K562 (cell line): ENCODE measurements around the gene ERICH2.

ENCODE experiments used
- BHLHE40 ChIP-seq: IDR thresholded peaks from 2 replicates; pipeline ENCODE4 v1.6.1; 2011; ENCODE audit warnings: low read length, improper control_type of control experiment
- BMI1 ChIP-seq: fragments of 150-350 bp; IDR thresholded peaks from 2 replicates; pipeline ENCODE4 v1.6.1; 2014; ENCODE audit warnings: low read length
- CHD2 ChIP-seq: IDR thresholded peaks from 2 replicates; pipeline ENCODE4 v1.6.1; 2011; ENCODE audit warnings: low read depth, low read length
- CHD4 ChIP-seq: fragments of 200-600 bp; sonication (generic); IDR thresholded peaks from 3 replicates; pipeline ENCODE4 v1.6.1; 2012; ENCODE audit warnings: low read depth, mild to moderate bottlenecking, mixed read lengths, low read length, inconsistent platforms; ENCODE audit not compliant: insufficient read depth, insufficient replicate concordance, poor library complexity, severe bottlenecking
- CTCF ChIP-seq, 3 experiments: IDR thresholded peaks in 2 of 3; conservative IDR thresholded peaks in 1 of 3; 2 replicates each; pipeline ENCODE4 v1.5.1; 2011 to 2012; ENCODE audit warnings: low read length in 3 of 3, mild to moderate bottlenecking in 3 of 3, control low read depth in 2 of 3, improper control_type of control experiment in 1 of 3, inconsistent platforms in 1 of 3, low read depth in 1 of 3, mixed read lengths in 1 of 3, moderate library complexity in 1 of 3; ENCODE audit not compliant: insufficient read depth in 2 of 3
- KLF10 ChIP-seq: fragments of 250-450 bp; sonication (Bioruptor Pico); IDR thresholded peaks from 2 replicates; pipeline ENCODE4 v1.6.1; 2021; ENCODE audit warnings: matching md5 sums
- MLX ChIP-seq, 2 experiments: fragments of 450-650 bp in 1 of 2; sonication (generic) in 1 of 2; formaldehyde crosslinking; conservative IDR thresholded peaks; 2 replicates each; pipeline versions ENCODE4 v1.4.0 to v1.8.1; 2020 to 2022; ENCODE audit warnings: mild to moderate bottlenecking in 1 of 2, missing genetic modification reagents in 1 of 2
- NR2F6 ChIP-seq: fragments of 450-650 bp; formaldehyde crosslinking; IDR thresholded peaks from 2 replicates; pipeline ENCODE4 v1.4.0; 2020; ENCODE audit warnings: mild to moderate bottlenecking
- PHF20 ChIP-seq: fragments of 450-650 bp; IDR thresholded peaks from 2 replicates; pipeline ENCODE4 v1.6.1; 2018; ENCODE audit not compliant: partially characterized antibody
- SMARCA5 ChIP-seq: fragments of 450-650 bp; IDR thresholded peaks from 2 replicates; pipeline ENCODE4 v1.6.1; 2016
- SP1 ChIP-seq: sonication (generic); formaldehyde crosslinking; IDR thresholded peaks from 2 replicates; pipeline ENCODE4 v1.8.1; 2022; ENCODE audit warnings: mild to moderate bottlenecking, missing genetic modification reagents
- ZNF639 ChIP-seq, 2 experiments: fragments of 200-800 bp in 1 of 2; sonication (Bioruptor generic) in 1 of 2; sonication (generic) in 1 of 2; formaldehyde crosslinking in 1 of 2; IDR thresholded peaks in 1 of 2; conservative IDR thresholded peaks in 1 of 2; 2 replicates each; pipeline versions ENCODE4 v1.5.0 to v1.6.1; 2016 to 2020; ENCODE audit warnings: missing compliant biosample characterization in 1 of 2, missing genetic modification characterization in 1 of 2, missing genetic modification reagents in 1 of 2

GRCh38 chr2:170822290-170823087 lies 52.3 kb downstream of the ERICH2 start:
- TF ChIP-seq KLF10 (CRISPR knock-in tag) (no peak), PHF20 (no peak), CTCF (IDR thresholded peaks at IDR 0.05 in 2 of 3, conservative IDR thresholded peaks at IDR 0.05 in 1 of 3; ENCODE audit: insufficient read depth in 2 of 3, low read depth in 1 of 3, low read length in 3 of 3) (no peak), BMI1 (no peak), CHD2 (no peak), NR2F6 (CRISPR knock-in tag) (no peak), SMARCA5 (no peak), MLX (CRISPR knock-in tag; conservative IDR thresholded peaks at IDR 0.05) (no peak), BHLHE40 (no peak), ZNF639 (CRISPR knock-in tag; conservative IDR thresholded peaks at IDR 0.05 in 1 of 2, IDR thresholded peaks at IDR 0.05 in 1 of 2) (no peak), CHD4 (no peak), SP1 (CRISPR knock-in tag) (no peak)
